ENCODE data around the gene DNM3.

DNM3 gene

DNA sequence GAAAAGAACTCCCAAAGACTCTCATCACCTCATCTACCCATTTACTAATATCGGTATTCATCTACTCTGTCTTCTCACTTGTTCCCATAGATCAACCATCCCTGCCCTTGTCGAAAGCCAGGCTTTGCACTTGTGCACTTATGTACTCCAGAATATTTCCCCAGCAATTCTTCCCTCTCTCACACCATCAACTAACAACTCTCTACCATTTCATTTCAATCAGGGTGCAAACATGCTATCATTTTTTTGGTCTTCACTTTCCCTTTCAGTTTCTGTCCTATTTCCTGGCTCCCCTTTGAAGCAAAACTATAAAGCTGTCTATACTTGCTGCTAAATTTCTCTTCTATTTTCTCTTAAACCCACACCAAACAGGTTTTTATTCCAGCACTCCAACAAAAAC lies 585.9 kb downstream of the DNM3 start:
- H3K9me2 ChIP-seq (ENCODE audit: low read depth, low read length): no peaks in the 10 kb centered on the region
- no peak overlapping the region for H3K4me2 ChIP-seq (ENCODE audit: low read length)
- H3K9ac ChIP-seq (ENCODE audit: low read length): no peak overlapping the region
- H3K4me3 ChIP-seq (ENCODE audit: low read depth, low read length, poor library complexity, severe bottlenecking): no peak overlapping the region
- H3F3A ChIP-seq (ENCODE audit: insufficient read depth, low read length): no peaks in the 10 kb centered on the region
- H3K27ac ChIP-seq (ENCODE audit: low read depth, low read length, poor library complexity, severe bottlenecking): no peak overlapping the region
- H3K4me1 ChIP-seq (ENCODE audit: insufficient read depth, low read length, severe bottlenecking): peaks cover 5% of the 10 kb centered on the region
- H3K36me3 ChIP-seq (ENCODE audit: insufficient read depth, low read length): no peaks in the 10 kb centered on the region
- no peak for TF ChIP-seq EZH2 (IDR thresholded peaks at IDR 0.05; ENCODE audit: borderline replicate concordance, low read length)
- TF ChIP-seq, protein P1, sequence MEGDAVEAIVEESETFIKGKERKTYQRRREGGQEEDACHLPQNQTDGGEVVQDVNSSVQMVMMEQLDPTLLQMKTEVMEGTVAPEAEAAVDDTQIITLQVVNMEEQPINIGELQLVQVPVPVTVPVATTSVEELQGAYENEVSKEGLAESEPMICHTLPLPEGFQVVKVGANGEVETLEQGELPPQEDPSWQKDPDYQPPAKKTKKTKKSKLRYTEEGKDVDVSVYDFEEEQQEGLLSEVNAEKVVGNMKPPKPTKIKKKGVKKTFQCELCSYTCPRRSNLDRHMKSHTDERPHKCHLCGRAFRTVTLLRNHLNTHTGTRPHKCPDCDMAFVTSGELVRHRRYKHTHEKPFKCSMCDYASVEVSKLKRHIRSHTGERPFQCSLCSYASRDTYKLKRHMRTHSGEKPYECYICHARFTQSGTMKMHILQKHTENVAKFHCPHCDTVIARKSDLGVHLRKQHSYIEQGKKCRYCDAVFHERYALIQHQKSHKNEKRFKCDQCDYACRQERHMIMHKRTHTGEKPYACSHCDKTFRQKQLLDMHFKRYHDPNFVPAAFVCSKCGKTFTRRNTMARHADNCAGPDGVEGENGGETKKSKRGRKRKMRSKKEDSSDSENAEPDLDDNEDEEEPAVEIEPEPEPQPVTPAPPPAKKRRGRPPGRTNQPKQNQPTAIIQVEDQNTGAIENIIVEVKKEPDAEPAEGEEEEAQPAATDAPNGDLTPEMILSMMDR (IDR thresholded peaks at IDR 0.05; ENCODE audit: low read length): no peak
- H3K79me2 ChIP-seq (ENCODE audit: insufficient read depth, low read length): no peaks in the 10 kb centered on the region
- H3K27me3 ChIP-seq (ENCODE audit: insufficient read depth, low read length): no peaks in the 10 kb centered on the region
- H2AFZ ChIP-seq (ENCODE audit: low read length): no peak overlapping the region
- H3K9me3 ChIP-seq (ENCODE audit: low read length): no peaks in the 10 kb centered on the region
- no peaks in the 10 kb centered on the region for H4K20me1 ChIP-seq (ENCODE audit: insufficient read depth, low read length)

DNA sequence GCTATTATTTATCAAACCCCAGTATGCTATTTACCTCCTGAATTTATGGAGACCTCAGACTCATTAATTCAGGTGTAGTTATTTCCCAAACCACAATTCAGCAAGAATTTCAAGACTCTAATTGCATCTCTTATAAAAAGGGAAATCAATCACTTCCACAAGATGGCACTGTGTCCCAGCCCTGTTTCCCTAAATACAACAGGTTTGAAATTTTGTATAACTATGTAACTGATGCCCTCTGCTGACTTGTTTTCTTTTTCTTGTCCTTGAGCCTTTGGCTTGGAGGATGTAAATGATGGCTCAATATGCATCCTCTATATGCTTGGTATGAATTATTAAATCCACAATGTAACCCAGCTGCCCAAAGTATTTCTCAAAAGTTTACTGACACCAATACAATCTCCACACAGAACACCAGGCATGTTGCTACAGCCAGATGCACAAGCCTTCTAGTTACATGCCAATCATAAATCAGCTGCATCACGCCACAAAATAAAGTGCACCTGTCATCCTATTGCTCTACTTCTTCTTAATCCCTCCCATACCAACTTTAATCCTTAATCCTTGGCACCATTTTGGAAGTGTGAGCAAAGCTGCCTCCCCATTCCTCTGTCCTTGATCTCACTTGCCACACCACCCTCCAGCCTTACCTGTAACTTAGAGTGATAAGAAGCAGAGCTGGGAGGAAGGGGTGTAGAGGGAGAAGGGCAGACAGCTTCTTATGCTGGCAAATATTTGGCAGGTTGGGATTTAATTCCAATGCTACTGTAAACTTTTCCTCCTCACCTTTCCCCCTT lies 588.2 kb downstream of the DNM3 start:
- H3K27ac ChIP-seq (ENCODE audit: low read depth, low read length, poor library complexity, severe bottlenecking): no peak overlapping the region
- H2AFZ ChIP-seq (ENCODE audit: low read length): no peak overlapping the region
- H3K79me2 ChIP-seq (ENCODE audit: insufficient read depth, low read length): no peaks in the 10 kb centered on the region
- H3K36me3 ChIP-seq (ENCODE audit: insufficient read depth, low read length): no peaks in the 10 kb centered on the region
- no peaks in the 10 kb centered on the region for H3K27me3 ChIP-seq (ENCODE audit: insufficient read depth, low read length)
- no peaks in the 10 kb centered on the region for H3K9me2 ChIP-seq (ENCODE audit: low read depth, low read length)
- H3K9ac ChIP-seq (ENCODE audit: low read length): no peak overlapping the region
- H3K4me2 ChIP-seq (ENCODE audit: low read length): no peak overlapping the region
- H3K9me3 ChIP-seq (ENCODE audit: low read length): no peaks in the 10 kb centered on the region
- TF ChIP-seq EZH2 (IDR thresholded peaks at IDR 0.05; ENCODE audit: borderline replicate concordance, low read length): no peak
- TF ChIP-seq, protein P1 (IDR thresholded peaks at IDR 0.05; ENCODE audit: low read length): peak; percentile 92
- no peaks in the 10 kb centered on the region for H4K20me1 ChIP-seq (ENCODE audit: insufficient read depth, low read length)
- H3K4me3 ChIP-seq (ENCODE audit: low read depth, low read length, poor library complexity, severe bottlenecking): no peak overlapping the region
- no peaks in the 10 kb centered on the region for H3F3A ChIP-seq (ENCODE audit: insufficient read depth, low read length)
- peaks cover 5% of the 10 kb centered on the region for H3K4me1 ChIP-seq (ENCODE audit: insufficient read depth, low read length, severe bottlenecking)

DNA sequence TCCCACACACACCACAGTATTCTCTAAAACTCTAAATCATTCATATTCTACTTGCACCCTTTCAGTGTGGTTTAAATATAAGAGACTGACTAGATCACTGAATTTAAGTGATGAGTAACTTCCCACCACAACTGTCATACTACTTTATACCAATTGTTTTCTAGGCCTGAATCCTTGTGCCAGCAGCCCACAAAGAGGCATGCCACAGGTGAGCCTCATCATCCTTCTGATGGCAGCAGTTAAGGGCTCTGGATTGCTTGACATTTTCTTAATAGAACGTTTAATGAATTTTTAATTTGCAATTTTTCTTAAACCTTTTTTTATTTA lies 588.8 kb downstream of the DNM3 start:
- TF ChIP-seq EZH2 (IDR thresholded peaks at IDR 0.05; ENCODE audit: borderline replicate concordance, low read length): no peak
- no peak overlapping the region for H2AFZ ChIP-seq (ENCODE audit: low read length)
- H3K36me3 ChIP-seq (ENCODE audit: insufficient read depth, low read length): no peaks in the 10 kb centered on the region
- H3K79me2 ChIP-seq (ENCODE audit: insufficient read depth, low read length): no peaks in the 10 kb centered on the region
- no peaks in the 10 kb centered on the region for H3F3A ChIP-seq (ENCODE audit: insufficient read depth, low read length)
- no peaks in the 10 kb centered on the region for H3K27me3 ChIP-seq (ENCODE audit: insufficient read depth, low read length)
- H3K9ac ChIP-seq (ENCODE audit: low read length): no peak overlapping the region
- H4K20me1 ChIP-seq (ENCODE audit: insufficient read depth, low read length): no peaks in the 10 kb centered on the region
- no peak overlapping the region for H3K4me2 ChIP-seq (ENCODE audit: low read length)
- H3K4me1 ChIP-seq (ENCODE audit: insufficient read depth, low read length, severe bottlenecking): peaks cover 5% of the 10 kb centered on the region
- no peak overlapping the region for H3K27ac ChIP-seq (ENCODE audit: low read depth, low read length, poor library complexity, severe bottlenecking)
- H3K9me3 ChIP-seq (ENCODE audit: low read length): no peaks in the 10 kb centered on the region
- H3K9me2 ChIP-seq (ENCODE audit: low read depth, low read length): no peaks in the 10 kb centered on the region
- no peak overlapping the region for H3K4me3 ChIP-seq (ENCODE audit: low read depth, low read length, poor library complexity, severe bottlenecking)

DNA sequence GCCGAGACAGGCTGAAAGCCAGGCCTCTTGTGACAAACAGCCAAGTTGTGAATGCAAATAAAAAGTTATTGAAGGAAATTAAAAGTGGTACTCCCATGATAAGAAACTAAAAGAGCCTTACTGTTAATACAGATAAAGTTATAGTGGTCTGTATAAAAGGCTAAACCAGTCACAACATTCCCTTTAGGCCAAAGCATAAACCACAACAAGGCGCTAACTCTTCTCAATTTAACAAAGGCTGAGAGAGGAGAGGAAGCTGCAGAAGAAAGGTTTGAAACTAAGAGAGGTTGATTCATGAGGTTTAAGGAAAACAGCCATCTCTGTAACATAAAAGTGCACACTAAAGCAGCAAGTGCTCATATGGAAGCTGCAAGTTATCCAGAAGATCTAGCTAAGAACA lies 589.9 kb downstream of the DNM3 start:
- H3K4me2 ChIP-seq (ENCODE audit: low read length): no peak overlapping the region
- H2AFZ ChIP-seq (ENCODE audit: low read length): no peak overlapping the region
- H3K79me2 ChIP-seq (ENCODE audit: insufficient read depth, low read length): no peaks in the 10 kb centered on the region
- H3K27ac ChIP-seq (ENCODE audit: low read depth, low read length, poor library complexity, severe bottlenecking): no peak overlapping the region
- H4K20me1 ChIP-seq (ENCODE audit: insufficient read depth, low read length): no peaks in the 10 kb centered on the region
- no peaks in the 10 kb centered on the region for H3K9me2 ChIP-seq (ENCODE audit: low read depth, low read length)
- H3K9me3 ChIP-seq (ENCODE audit: low read length): no peaks in the 10 kb centered on the region
- H3F3A ChIP-seq (ENCODE audit: insufficient read depth, low read length): no peaks in the 10 kb centered on the region
- no peak overlapping the region for H3K4me3 ChIP-seq (ENCODE audit: low read depth, low read length, poor library complexity, severe bottlenecking)
- H3K9ac ChIP-seq (ENCODE audit: low read length): no peak overlapping the region
- TF ChIP-seq, protein P1 (IDR thresholded peaks at IDR 0.05; ENCODE audit: low read length): no peak
- TF ChIP-seq EZH2 (IDR thresholded peaks at IDR 0.05; ENCODE audit: borderline replicate concordance, low read length): no peak
- H3K4me1 ChIP-seq (ENCODE audit: insufficient read depth, low read length, severe bottlenecking): peaks cover 5% of the 10 kb centered on the region
- no peaks in the 10 kb centered on the region for H3K36me3 ChIP-seq (ENCODE audit: insufficient read depth, low read length)
- no peaks in the 10 kb centered on the region for H3K27me3 ChIP-seq (ENCODE audit: insufficient read depth, low read length)

All from OCI-LY1 (cell line).